ENCODE results near the gene CDC25C. TPM values are rescaled to one million over a fixed set of nuclear protein-coding genes. Genes with fewer than 3 reads are reported as not detected.

The CDC25C gene
- total RNA-seq, 1 experiment from 2014 or later = 36.2 TPM

GRCh38 chr5:138263581-138263980 is 68.0 kb downstream of the CDC25C start:
- Histone ChIP-seq H3K9me2 (ENCODE audit: insufficient read depth) (no peaks in the 10 kb centered on the region), H3K36me3 (ENCODE audit: low read depth) (no peaks in the 10 kb centered on the region), H3K4me2 (no peak overlapping the region), H2AFZ (no peak overlapping the region), H3K4me1 (replicated peaks; ENCODE audit: insufficient read depth) (no peaks in the 10 kb centered on the region), H3K79me2 (ENCODE audit: low read depth) (no peaks in the 10 kb centered on the region), H3K27me3 (ENCODE audit: insufficient read depth, low read depth) (no peaks in the 10 kb centered on the region), H3K4me3 (no peak overlapping the region), H3K9me3 (ENCODE audit: insufficient read depth, low read depth) (no peaks in the 10 kb centered on the region), H4K20me1 (ENCODE audit: insufficient read depth) (no peaks in the 10 kb centered on the region), H3F3A (ENCODE audit: insufficient read depth, low read depth) (no peaks in the 10 kb centered on the region), H3K27ac (no peak overlapping the region)
- BruUV-seq (replicated peaks) = no TSS peak
- DNase-seq = no peak
- intact Hi-C loops (cut with micrococcal nuclease; ENCODE audit: unreplicated experiment) = no loop called here
- ChIA-PET POLR2A (ENCODE audit: unreplicated experiment) (no interaction called here), CTCF (no interaction called here)
- TF ChIP-seq CTCF (conservative IDR thresholded peaks at IDR 0.05) = no peak
- no peak for TF ChIP-seq EZH2 (IDR thresholded peaks at IDR 0.05; ENCODE audit: low read depth)

GRCh38 chr5:138258704-138259292 is 72.8 kb downstream of the CDC25C start:
- Histone ChIP-seq H3K79me2 (ENCODE audit: low read depth) (no peaks in the 10 kb centered on the region), H3K27ac (no peak overlapping the region), H4K20me1 (ENCODE audit: insufficient read depth) (no peaks in the 10 kb centered on the region), H3K4me1 (replicated peaks; ENCODE audit: insufficient read depth) (no peaks in the 10 kb centered on the region), H3K4me2 (no peak overlapping the region), H3K36me3 (ENCODE audit: low read depth) (no peaks in the 10 kb centered on the region), H3F3A (ENCODE audit: insufficient read depth, low read depth) (no peaks in the 10 kb centered on the region), H3K9me2 (ENCODE audit: insufficient read depth) (no peaks in the 10 kb centered on the region), H3K9me3 (ENCODE audit: insufficient read depth, low read depth) (no peaks in the 10 kb centered on the region), H3K27me3 (ENCODE audit: insufficient read depth, low read depth) (no peaks in the 10 kb centered on the region), H3K4me3 (no peak overlapping the region), H2AFZ (no peak overlapping the region)
- ChIA-PET POLR2A (ENCODE audit: unreplicated experiment) (no interaction called here), CTCF (no interaction called here)
- TF ChIP-seq EZH2 (IDR thresholded peaks at IDR 0.05; ENCODE audit: low read depth) (no peak), CTCF (conservative IDR thresholded peaks at IDR 0.05) (no peak)
- DNase-seq = no peak
- BruUV-seq (replicated peaks) = no TSS peak
- intact Hi-C loops (cut with micrococcal nuclease; ENCODE audit: unreplicated experiment) = no loop called here

- no peaks in the 10 kb centered on the region for H3K79me2 ChIP-seq (ENCODE audit: low read depth)
- H3K9me2 ChIP-seq (ENCODE audit: insufficient read depth) = no peaks in the 10 kb centered on the region
- POLR2A ChIA-PET (ENCODE audit: unreplicated experiment) = no interaction called here
- no peak overlapping the region for H3K4me2 ChIP-seq
- H3K27me3 ChIP-seq (ENCODE audit: insufficient read depth, low read depth) = no peaks in the 10 kb centered on the region
- H2AFZ ChIP-seq = no peak overlapping the region
- no peaks in the 10 kb centered on the region for H3K9me3 ChIP-seq (ENCODE audit: insufficient read depth, low read depth)
- no peaks in the 10 kb centered on the region for H3F3A ChIP-seq (ENCODE audit: insufficient read depth, low read depth)
- no peaks in the 10 kb centered on the region for H3K4me1 ChIP-seq (replicated peaks; ENCODE audit: insufficient read depth)
- CTCF ChIA-PET = no interaction called here
- intact Hi-C loops (cut with micrococcal nuclease; ENCODE audit: unreplicated experiment) = no loop called here
- no TSS peak for BruUV-seq (replicated peaks)
- H3K27ac ChIP-seq = no peak overlapping the region
- TF ChIP-seq CTCF (conservative IDR thresholded peaks at IDR 0.05) = no peak
- no peak for TF ChIP-seq EZH2 (IDR thresholded peaks at IDR 0.05; ENCODE audit: low read depth)
- H3K36me3 ChIP-seq (ENCODE audit: low read depth) = no peaks in the 10 kb centered on the region
- no peak overlapping the region for H3K4me3 ChIP-seq
- no peaks in the 10 kb centered on the region for H4K20me1 ChIP-seq (ENCODE audit: insufficient read depth)
- DNase-seq = no peak
These were observed 74.0 kb downstream of the CDC25C start for GRCh38 chr5:138257583-138257982.

Measured in PC-9 (cell line).